M059J (cell line): ENCODE measurements around the gene VEZF1. TPM values are rescaled to one million over a fixed set of nuclear protein-coding genes. Genes with fewer than 3 reads are reported as not detected.

Experiments
- DNase-seq: peaks from one replicate; pipeline ENCODE4 v3.0.0-alpha.2; 2012; ENCODE audit warnings: low read depth
- total RNA-seq: library from RNA; depleted of rRNA; stranded (reverse); fragments of >200 nt; shearing (Covaris generic); gene quantifications from 2 replicates; pipeline ENCODE4 v1.2.3, GENCODE V29; 2014; rRNA removed

The VEZF1 gene
- total RNA-seq, 1 experiment from 2014 or later = 62.4 TPM

GRCh38 chr17:57929386-57929785, 58.7 kb downstream of the VEZF1 start:
- no peak for DNase-seq

GRCh38 chr17:57928928-57929327, 59.1 kb downstream of the VEZF1 start:
- no peak for DNase-seq

GRCh38 chr17:57927048-57927723, 60.9 kb downstream of the VEZF1 start:
- peak; percentile 74 for DNase-seq

- DNase-seq = no peak
Measured at GRCh38 chr17:57926723-57927047, 61.4 kb downstream of the VEZF1 start.

- DNase-seq = no peak
Measured at GRCh38 chr17:57925361-57925990, 62.6 kb downstream of the VEZF1 start.

GRCh38 chr17:57924677-57925076, 63.4 kb downstream of the VEZF1 start:
- no peak for DNase-seq

Other genes with a start within 250 kb of the VEZF1 start
- gene CCDC182, start 243.0 kb downstream of the VEZF1 start, total RNA-seq = not detected in 2 replicates
- gene MRPS23, start 138.2 kb downstream of the VEZF1 start, total RNA-seq = 25.8 and 31.8 TPM in 2 replicates
- 4.4 and 16.2 TPM in 2 replicates for gene CUEDC1, start 32.8 kb downstream of the VEZF1 start, total RNA-seq
- gene SRSF1, start 19.0 kb upstream of the VEZF1 start, total RNA-seq = 336 and 365 TPM in 2 replicates
- gene DYNLL2, start 95.2 kb upstream of the VEZF1 start, total RNA-seq = 12.9 and 13.2 TPM in 2 replicates
- not detected in 2 replicates for gene OR4D1, start 160.1 kb upstream of the VEZF1 start, total RNA-seq
- gene OR4D2, start 178.7 kb upstream of the VEZF1 start, total RNA-seq = not detected in 2 replicates
- gene EPX, start 204.5 kb upstream of the VEZF1 start, total RNA-seq = not detected in 2 replicates
- 8.1 and 13.8 TPM in 2 replicates for gene MKS1, start 231.0 kb upstream of the VEZF1 start, total RNA-seq